IMR-90 (cell line): ENCODE data around the gene MACF1. TPM values are rescaled to one million over a fixed set of nuclear protein-coding genes. Genes with fewer than 3 reads are reported as not detected.

Experiments used
- ATAC-seq: fragments of 200-7000 bp; cut with Tn5 transposase; 2 replicates; pipeline ENCODE4 v1.9.1; 2020; ENCODE audit warnings: low read depth, mild to moderate bottlenecking, moderate library complexity
- BruUV-seq: library from RNA; stranded (reverse); fragments of 400-500 nt; replicated peaks from 2 replicates; lab custom pipeline; 2021; lab: Mats Ljungman, UMichigan
- CTCF ChIA-PET: fragments of 300-600 bp; formaldehyde crosslinking; extraction: SDS; loops from one replicate; lab custom pipeline; 2021; ENCODE audit warnings: antibody characterized with exemption; lab: Yijun Ruan, JAX
- POLR2A ChIA-PET: fragments of 300-600 bp; sonication (Branson Sonifier 250); formaldehyde crosslinking; loops from one replicate; lab custom pipeline; 2022; ENCODE audit warnings: antibody characterized with exemption; ENCODE audit not compliant: unreplicated experiment; lab: Charles Lee
- DNase-seq: peaks from one replicate; pipeline ENCODE4 v3.0.0; 2013
- H2AFZ ChIP-seq: replicated peaks from 2 replicates; pipeline ENCODE3; 2013; ENCODE audit warnings: low read length, mild to moderate bottlenecking; ENCODE audit not compliant: poor library complexity
- H2AK5ac ChIP-seq: 2 replicates; pipeline ENCODE4 v1.6.1; 2013; ENCODE audit warnings: low read depth, low read length, inconsistent platforms
- H2AK9ac ChIP-seq: replicated peaks from 2 replicates; pipeline ENCODE3; 2013; ENCODE audit warnings: mild to moderate bottlenecking, low read depth, low read length, moderate library complexity; ENCODE audit not compliant: poor library complexity
- H2BK120ac ChIP-seq: 2 replicates; pipeline ENCODE4 v1.6.1; 2013; ENCODE audit warnings: low read depth, low read length, inconsistent platforms
- H2BK15ac ChIP-seq: 3 replicates; pipeline ENCODE4 v1.6.1; 2013; ENCODE audit warnings: low read depth, low read length, inconsistent platforms
- H2BK20ac ChIP-seq: 2 replicates; pipeline ENCODE4 v1.6.1; 2013; ENCODE audit warnings: low read depth, mild to moderate bottlenecking, inconsistent platforms, low read length, moderate library complexity
- H2BK5ac ChIP-seq: 2 replicates; pipeline ENCODE4 v1.6.1; 2013; ENCODE audit warnings: mild to moderate bottlenecking, low read depth, low read length, inconsistent platforms; ENCODE audit not compliant: poor library complexity, severe bottlenecking
- H3K14ac ChIP-seq: replicated peaks from 2 replicates; pipeline ENCODE4 v1.6.1; 2013; ENCODE audit warnings: low read depth, low read length, inconsistent platforms
- H3K18ac ChIP-seq: 2 replicates; pipeline ENCODE4 v1.6.1; 2013; ENCODE audit warnings: low read depth, low read length, control low read depth
- H3K23ac ChIP-seq: 2 replicates; pipeline ENCODE4 v1.6.1; 2013; ENCODE audit warnings: low read depth, low read length, inconsistent platforms
- H3K27ac ChIP-seq: 2 replicates; pipeline ENCODE4 v1.5.1; 2013; ENCODE audit warnings: mild to moderate bottlenecking, control low read depth, low read length; ENCODE audit not compliant: insufficient read depth
- H3K27me3 ChIP-seq: 2 replicates; pipeline ENCODE4 v1.6.1; 2013; ENCODE audit warnings: low read length; ENCODE audit not compliant: control insufficient read depth, insufficient read depth
- H3K36me3 ChIP-seq: 2 replicates; pipeline ENCODE4 v1.6.1; 2013; ENCODE audit warnings: low read length, mixed read lengths; ENCODE audit not compliant: control insufficient read depth, insufficient read depth
- H3K4ac ChIP-seq: 2 replicates; pipeline ENCODE4 v1.6.1; 2013; ENCODE audit warnings: low read depth, low read length, inconsistent platforms
- H3K4me1 ChIP-seq: 2 replicates; pipeline ENCODE4 v1.6.1; 2013; ENCODE audit warnings: low read length, mixed read lengths; ENCODE audit not compliant: control insufficient read depth, insufficient read depth
- H3K4me2 ChIP-seq: 2 replicates; pipeline ENCODE4 v1.6.1; 2013; ENCODE audit warnings: low read depth, mild to moderate bottlenecking, control low read depth, low read length, moderate library complexity
- H3K4me3 ChIP-seq: 2 replicates; pipeline ENCODE4 v1.5.1; 2013; ENCODE audit warnings: low read depth, mild to moderate bottlenecking, control low read depth, low read length, moderate library complexity; ENCODE audit not compliant: insufficient read depth
- H3K56ac ChIP-seq: 2 replicates; pipeline ENCODE4 v1.6.1; 2013; ENCODE audit warnings: low read length, inconsistent platforms; ENCODE audit not compliant: insufficient read depth; ENCODE audit errors: extremely low read depth
- H3K79me1 ChIP-seq, 2 experiments: 2 replicates each; pipeline ENCODE4 v1.6.1; 2013; ENCODE audit warnings: low read length in 2 of 2, inconsistent platforms in 1 of 2, low read depth in 1 of 2
- H3K9ac ChIP-seq: 2 replicates; pipeline ENCODE4 v1.6.1; 2013; ENCODE audit warnings: low read depth, low read length, control low read depth
- H3K9me1 ChIP-seq: 2 replicates; pipeline ENCODE4 v1.6.1; 2013; ENCODE audit warnings: low read length, inconsistent platforms; ENCODE audit not compliant: insufficient read depth
- H3K9me3 ChIP-seq: 2 replicates; pipeline ENCODE4 v1.6.1; 2013; ENCODE audit warnings: low read length; ENCODE audit not compliant: control insufficient read depth, insufficient read depth
- H4K20me1 ChIP-seq: 2 replicates; pipeline ENCODE4 v1.6.1; 2013; ENCODE audit warnings: low read length, inconsistent platforms; ENCODE audit not compliant: insufficient read depth
- H4K5ac ChIP-seq: 2 replicates; pipeline ENCODE4 v1.6.1; 2013; ENCODE audit warnings: mild to moderate bottlenecking, low read depth, low read length, control low read depth
- H4K8ac ChIP-seq, 2 experiments: 2 replicates each; pipeline ENCODE4 v1.6.1; 2013; ENCODE audit warnings: low read depth in 2 of 2, low read length in 2 of 2, control low read depth in 1 of 2, inconsistent platforms in 1 of 2
- H4K91ac ChIP-seq: 2 replicates; pipeline ENCODE4 v1.6.1; 2013; ENCODE audit warnings: low read depth, low read length, inconsistent platforms; ENCODE audit not compliant: insufficient read depth
- BHLHE40 ChIP-seq: fragments of 150-350 bp; IDR thresholded peaks from 2 replicates; pipeline ENCODE4 v1.6.1; 2016; ENCODE audit warnings: mild to moderate bottlenecking, low read depth, low read length
- CEBPB ChIP-seq: IDR thresholded peaks from 2 replicates; pipeline ENCODE4 v1.6.1; 2012; ENCODE audit warnings: low read depth, low read length, improper control_type of control experiment
- CHD1 ChIP-seq: IDR thresholded peaks from 2 replicates; pipeline ENCODE4 v1.6.1; 2012; ENCODE audit warnings: low read depth, low read length, improper control_type of control experiment
- FOS ChIP-seq: fragments of 150-350 bp; IDR thresholded peaks from 2 replicates; pipeline ENCODE4 v1.6.1; 2016; ENCODE audit warnings: low read depth, low read length
- MAFK ChIP-seq: IDR thresholded peaks from 2 replicates; pipeline ENCODE4 v1.6.1; 2012; ENCODE audit warnings: low read depth, low read length, improper control_type of control experiment
- MAZ ChIP-seq: IDR thresholded peaks from 2 replicates; pipeline ENCODE4 v1.6.1; 2012; ENCODE audit warnings: low read depth, mild to moderate bottlenecking, low read length, improper control_type of control experiment, moderate library complexity, borderline replicate concordance
- MXI1 ChIP-seq: IDR thresholded peaks from 2 replicates; pipeline ENCODE4 v1.6.1; 2012; ENCODE audit warnings: low read depth, mild to moderate bottlenecking, low read length, moderate library complexity, borderline replicate concordance
- NFE2L2 ChIP-seq: fragments of 150-350 bp; IDR thresholded peaks from 2 replicates; pipeline ENCODE4 v1.6.1; 2016; ENCODE audit warnings: low read depth, mild to moderate bottlenecking, low read length
- POLR2A ChIP-seq: IDR thresholded peaks from 2 replicates; pipeline ENCODE4 v1.6.1; 2012; ENCODE audit warnings: mild to moderate bottlenecking, low read depth, low read length
- RAD21 ChIP-seq: IDR thresholded peaks from 2 replicates; pipeline ENCODE4 v1.6.1; 2012; ENCODE audit warnings: low read length, improper control_type of control experiment
- RCOR1 ChIP-seq: IDR thresholded peaks from 2 replicates; pipeline ENCODE4 v1.6.1; 2012; ENCODE audit warnings: mild to moderate bottlenecking, low read length, improper control_type of control experiment; ENCODE audit not compliant: insufficient replicate concordance
- RFX5 ChIP-seq: IDR thresholded peaks from 2 replicates; pipeline ENCODE4 v1.8.0; 2012; ENCODE audit warnings: low read depth, mild to moderate bottlenecking, low read length, moderate library complexity
- SMC3 ChIP-seq: fragments of 150-350 bp; IDR thresholded peaks from 2 replicates; pipeline ENCODE4 v1.6.1; 2016; ENCODE audit warnings: low read depth, mild to moderate bottlenecking, antibody characterized with exemption, low read length, moderate library complexity
- WGBS, 2 experiments: methylation state at CpG; one replicate each; pipeline versions ENCODE4 v1.1.5 to v1.1.7; 2013; ENCODE audit warnings: missing lambda C conversion rate in 2 of 2; ENCODE audit not compliant: insufficient read length in 1 of 2; ENCODE audit errors: extremely low coverage in 2 of 2; 5-methylcytosine and 5-hydroxymethylcytosine counted together
- dilution Hi-C: fragments of 300-500 bp; cut with HindIII; formaldehyde crosslinking; loops from one replicate; pipeline ENCODE4 v1.14.3; 2018; ENCODE audit warnings: low sequenced_read_pairs; ENCODE audit not compliant: unreplicated experiment
- in situ Hi-C: fragments of 300-500 bp; cut with MboI; formaldehyde crosslinking; loops from 3 replicates; pipeline ENCODE4 v1.14.3; 2019; ENCODE audit warnings: low sequenced_read_pairs, inconsistent platforms, mixed read lengths
- intact Hi-C: fragments of 100-400 bp; cut with micrococcal nuclease; formaldehyde crosslinking; loops from 2 replicates; pipeline ENCODE4 v1.10.0; 2022
- polyA plus RNA-seq, 3 experiments: library from polyadenylated mRNA; depleted of rRNA; stranded (reverse); fragments of >200 nt; gene quantifications; 2 replicates each; pipeline ENCODE4 v1.2.3, GENCODE V29; 2012; ENCODE audit warnings: low replicate concordance in 1 of 3
- total RNA-seq: library from RNA; depleted of rRNA; stranded (reverse); fragments of >200 nt; gene quantifications from 2 replicates; pipeline ENCODE4 v1.2.3, GENCODE V29; 2012
- TF ChIP-seq, protein P1 (sequence below): conservative IDR thresholded peaks from 2 replicates; pipeline ENCODE4 v1.5.1; 2012; ENCODE audit warnings: mild to moderate bottlenecking, low read depth, low read length, improper control_type of control experiment
- TF ChIP-seq, protein P2 (sequence below): fragments of 150-350 bp; IDR thresholded peaks from 2 replicates; pipeline ENCODE4 v1.6.1; 2016; ENCODE audit warnings: low read depth, mild to moderate bottlenecking, low read length, moderate library complexity, borderline replicate concordance
- TF ChIP-seq, protein P3 (sequence below): fragments of 150-350 bp; IDR thresholded peaks from 2 replicates; pipeline ENCODE4 v1.6.1; 2017; ENCODE audit warnings: mild to moderate bottlenecking, antibody characterized with exemption, low read length, low read depth

MACF1 gene
- total and polyA plus RNA-seq, 2 of the 4 experiments (the other 2 are of a cell fraction) = 67.6 to 369 TPM

DNA sequence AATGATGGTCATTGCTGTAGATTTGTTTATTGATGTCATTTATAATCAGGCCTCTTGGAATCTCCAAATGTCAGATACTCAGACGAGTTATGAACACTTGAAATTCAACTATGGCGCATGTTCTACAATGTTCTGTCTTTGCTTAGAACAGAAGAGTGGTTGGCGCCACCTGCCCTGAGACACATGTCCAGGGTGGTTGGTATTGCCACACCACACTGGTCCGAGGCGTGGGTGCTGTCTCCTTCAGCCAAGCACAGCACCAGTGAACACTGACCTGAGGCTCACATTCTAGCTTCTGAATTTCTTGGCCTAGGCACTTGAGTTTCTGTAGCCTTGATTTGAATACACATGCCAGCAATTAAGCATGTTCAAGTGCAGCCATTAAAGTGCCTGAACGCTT is 276.8 kb downstream of the MACF1 start:
- dilution Hi-C loops = no loop called here
- BruUV-seq = no TSS peak

More for the DNA sequence above, 276.8 kb downstream of the MACF1 start:
- H4K20me1 ChIP-seq = peaks cover 6% of the 10 kb centered on the region; the same call in 1 of the 2 replicates
- no peak overlapping the region for H3K4me2 ChIP-seq
- intact Hi-C loops (no loop called here), in situ Hi-C loops (no loop called here)
- peaks cover 52% of the 10 kb centered on the region for H3K36me3 ChIP-seq
- H2BK120ac ChIP-seq = no peak overlapping the region
- 90% methylated on average over 3 of the region's 6 CpGs; no CpG with 5 or more reads in 1 of the 2 experiments for WGBS, 2 experiments
- H2AK9ac ChIP-seq = no peak overlapping the region
- CTCF ChIA-PET = no interaction called here
- no peak for DNase-seq
- H3K79me1 ChIP-seq = peaks cover 19 to 39% of the 10 kb centered on the region in 2 experiments
- H2AK5ac ChIP-seq = no peak overlapping the region
- no peak for ATAC-seq
- H2BK20ac ChIP-seq = no peak overlapping the region
- POLR2A ChIA-PET = no interaction called here
- H3K4me3 ChIP-seq = no peak overlapping the region
- H3K27ac ChIP-seq = no peak overlapping the region
- peaks cover 16% of the 10 kb centered on the region; the same call in 1 of the 2 replicates for H3K9me1 ChIP-seq
- no peak overlapping the region for H2BK15ac ChIP-seq
- H4K8ac ChIP-seq = no peak overlapping the region
- no peak overlapping the region for H2BK5ac ChIP-seq
- no peaks in the 10 kb centered on the region for H3K9me3 ChIP-seq
- TF ChIP-seq, protein P1, sequence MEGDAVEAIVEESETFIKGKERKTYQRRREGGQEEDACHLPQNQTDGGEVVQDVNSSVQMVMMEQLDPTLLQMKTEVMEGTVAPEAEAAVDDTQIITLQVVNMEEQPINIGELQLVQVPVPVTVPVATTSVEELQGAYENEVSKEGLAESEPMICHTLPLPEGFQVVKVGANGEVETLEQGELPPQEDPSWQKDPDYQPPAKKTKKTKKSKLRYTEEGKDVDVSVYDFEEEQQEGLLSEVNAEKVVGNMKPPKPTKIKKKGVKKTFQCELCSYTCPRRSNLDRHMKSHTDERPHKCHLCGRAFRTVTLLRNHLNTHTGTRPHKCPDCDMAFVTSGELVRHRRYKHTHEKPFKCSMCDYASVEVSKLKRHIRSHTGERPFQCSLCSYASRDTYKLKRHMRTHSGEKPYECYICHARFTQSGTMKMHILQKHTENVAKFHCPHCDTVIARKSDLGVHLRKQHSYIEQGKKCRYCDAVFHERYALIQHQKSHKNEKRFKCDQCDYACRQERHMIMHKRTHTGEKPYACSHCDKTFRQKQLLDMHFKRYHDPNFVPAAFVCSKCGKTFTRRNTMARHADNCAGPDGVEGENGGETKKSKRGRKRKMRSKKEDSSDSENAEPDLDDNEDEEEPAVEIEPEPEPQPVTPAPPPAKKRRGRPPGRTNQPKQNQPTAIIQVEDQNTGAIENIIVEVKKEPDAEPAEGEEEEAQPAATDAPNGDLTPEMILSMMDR = no peak
- TF ChIP-seq CEBPB (no peak), RFX5 (no peak), NFE2L2 (no peak), POLR2A (no peak), SMC3 (no peak), MXI1 (no peak), MAFK (no peak), RCOR1 (no peak), BHLHE40 (no peak), CHD1 (no peak), RAD21 (no peak), MAZ (no peak), FOS (no peak)
- TF ChIP-seq, protein P2, sequence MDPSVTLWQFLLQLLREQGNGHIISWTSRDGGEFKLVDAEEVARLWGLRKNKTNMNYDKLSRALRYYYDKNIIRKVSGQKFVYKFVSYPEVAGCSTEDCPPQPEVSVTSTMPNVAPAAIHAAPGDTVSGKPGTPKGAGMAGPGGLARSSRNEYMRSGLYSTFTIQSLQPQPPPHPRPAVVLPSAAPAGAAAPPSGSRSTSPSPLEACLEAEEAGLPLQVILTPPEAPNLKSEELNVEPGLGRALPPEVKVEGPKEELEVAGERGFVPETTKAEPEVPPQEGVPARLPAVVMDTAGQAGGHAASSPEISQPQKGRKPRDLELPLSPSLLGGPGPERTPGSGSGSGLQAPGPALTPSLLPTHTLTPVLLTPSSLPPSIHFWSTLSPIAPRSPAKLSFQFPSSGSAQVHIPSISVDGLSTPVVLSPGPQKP = no peak
- TF ChIP-seq, protein P3, sequence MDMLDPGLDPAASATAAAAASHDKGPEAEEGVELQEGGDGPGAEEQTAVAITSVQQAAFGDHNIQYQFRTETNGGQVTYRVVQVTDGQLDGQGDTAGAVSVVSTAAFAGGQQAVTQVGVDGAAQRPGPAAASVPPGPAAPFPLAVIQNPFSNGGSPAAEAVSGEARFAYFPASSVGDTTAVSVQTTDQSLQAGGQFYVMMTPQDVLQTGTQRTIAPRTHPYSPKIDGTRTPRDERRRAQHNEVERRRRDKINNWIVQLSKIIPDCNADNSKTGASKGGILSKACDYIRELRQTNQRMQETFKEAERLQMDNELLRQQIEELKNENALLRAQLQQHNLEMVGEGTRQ = no peak
- H3K23ac ChIP-seq = no peak overlapping the region
- no peak overlapping the region for H3K18ac ChIP-seq
- H4K91ac ChIP-seq = no peak overlapping the region
- H3K4me1 ChIP-seq = no peaks in the 10 kb centered on the region; the same call in 1 of the 2 replicates
- no peak overlapping the region for H3K9ac ChIP-seq
- no peak overlapping the region for H3K56ac ChIP-seq
- H4K5ac ChIP-seq = no peak overlapping the region
- no peak overlapping the region for H2AFZ ChIP-seq
- H3K14ac ChIP-seq = no peak overlapping the region
- H3K4ac ChIP-seq = no peak overlapping the region
- H3K27me3 ChIP-seq = no peaks in the 10 kb centered on the region
